ENCODE measurements around the gene LDB3. TPM values are rescaled to one million over a fixed set of nuclear protein-coding genes. Genes with fewer than 3 reads are reported as not detected.

Gene LDB3
- total and polyA plus RNA-seq, 2 of the 4 experiments (the other 2 are of a cell fraction), result 0.36 to 2.6 TPM

DNA sequence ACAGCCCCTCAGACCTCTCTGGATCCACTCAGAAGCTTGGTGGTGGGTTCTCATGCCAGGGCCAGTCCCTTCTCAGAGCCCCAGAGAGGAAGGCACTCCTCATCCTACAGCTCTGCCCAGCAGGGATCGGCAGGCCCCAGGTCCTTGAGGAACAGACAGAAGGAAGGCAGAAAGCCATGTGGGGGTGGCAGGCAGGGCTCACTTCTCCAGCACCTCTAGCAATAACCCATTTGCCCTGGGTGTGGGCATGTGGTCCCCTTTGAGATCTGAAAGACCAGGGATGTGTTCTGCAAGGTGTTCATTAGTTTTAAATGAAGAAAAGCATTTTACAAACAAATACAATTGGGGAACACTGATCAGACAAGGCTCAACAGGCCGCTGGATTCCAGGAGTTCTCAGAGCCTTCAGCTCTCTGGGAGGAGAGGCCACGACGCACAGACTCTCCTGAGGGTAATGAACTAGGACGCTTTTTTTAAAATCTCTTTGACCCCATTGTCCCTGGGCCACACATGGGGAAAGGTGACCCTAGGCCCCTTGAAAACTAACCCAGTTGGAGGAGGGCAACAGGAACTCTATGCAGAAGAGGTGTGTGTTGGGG lies 40.6 kb downstream of the LDB3 start:
- H2BK5ac ChIP-seq (ENCODE audit: low read depth, low read length, poor library complexity, severe bottlenecking), result no peak overlapping the region
- H3K23ac ChIP-seq (ENCODE audit: low read depth, low read length), result no peak overlapping the region
- no peaks in the 10 kb centered on the region for H3K9me3 ChIP-seq (ENCODE audit: control insufficient read depth, insufficient read depth, low read length)
- intact Hi-C loops (cut with micrococcal nuclease), result no loop called here
- H2BK15ac ChIP-seq (ENCODE audit: low read depth, low read length), result no peak overlapping the region
- dilution Hi-C loops (cut with HindIII; ENCODE audit: low sequenced_read_pairs, unreplicated experiment), result no loop called here
- no peak overlapping the region for H2BK20ac ChIP-seq (ENCODE audit: low read depth, low read length)
- no peak overlapping the region for H3K4me2 ChIP-seq (ENCODE audit: low read depth, low read length)
- in situ Hi-C loops (cut with MboI; ENCODE audit: low sequenced_read_pairs), result loop anchor here (5.0 kb wide), 1 partner anchor 188 kb away; no protein-coding TSS in a partner anchor
- DNase-seq (no peak), ATAC-seq (ENCODE audit: low read depth) (no peak)
- no peak overlapping the region for H4K5ac ChIP-seq (ENCODE audit: low read depth, low read length)
- no peak overlapping the region for H4K8ac ChIP-seq (ENCODE audit: low read depth in 2 of 2, low read length in 2 of 2)
- H3K9ac ChIP-seq (ENCODE audit: low read depth, low read length), result no peak overlapping the region
- WGBS, 2 experiments (ENCODE audit: extremely low coverage in 2 of 2, insufficient read length in 1 of 2), result no CpG with 5 or more reads among the region's 5 CpGs
- no peak for TF ChIP-seq BHLHE40 (IDR thresholded peaks at IDR 0.05; ENCODE audit: low read depth, low read length)
- no peak for TF ChIP-seq RAD21 (IDR thresholded peaks at IDR 0.05; ENCODE audit: low read length)
- no peak overlapping the region for H3K27ac ChIP-seq (ENCODE audit: insufficient read depth, low read length)
- H3K36me3 ChIP-seq (ENCODE audit: control insufficient read depth, insufficient read depth, low read length), result no peaks in the 10 kb centered on the region
- H3K9me1 ChIP-seq (ENCODE audit: insufficient read depth, low read length), result peaks cover 3% of the 10 kb centered on the region; the same call in 1 of the 2 replicates
- peaks cover 0 to 10% of the 10 kb centered on the region in 2 experiments; a peak in 2 of 4 replicates for H3K79me1 ChIP-seq (ENCODE audit: low read depth in 1 of 2, low read length in 2 of 2)
- H3K56ac ChIP-seq (ENCODE audit: extremely low read depth, insufficient read depth, low read length), result no peak overlapping the region
- H3K4me3 ChIP-seq (ENCODE audit: insufficient read depth, low read depth, low read length), result no peak overlapping the region
- no peak overlapping the region for H3K18ac ChIP-seq (ENCODE audit: low read depth, low read length)
- no peak overlapping the region for H3K4ac ChIP-seq (ENCODE audit: low read depth, low read length)
- BruUV-seq (replicated peaks), result no TSS peak
- no peak overlapping the region for H2AK9ac ChIP-seq (replicated peaks; ENCODE audit: low read depth, low read length, poor library complexity)
- H2BK120ac ChIP-seq (ENCODE audit: low read depth, low read length), result no peak overlapping the region
- no peaks in the 10 kb centered on the region for H3K27me3 ChIP-seq (ENCODE audit: control insufficient read depth, insufficient read depth, low read length)
- no peak overlapping the region for H4K91ac ChIP-seq (ENCODE audit: insufficient read depth, low read depth, low read length)
- no peaks in the 10 kb centered on the region for H4K20me1 ChIP-seq (ENCODE audit: insufficient read depth, low read length)
- no peak overlapping the region for H2AK5ac ChIP-seq (ENCODE audit: low read depth, low read length)
- peaks cover 10% of the 10 kb centered on the region for H3K4me1 ChIP-seq (ENCODE audit: control insufficient read depth, insufficient read depth, low read length)
- no peak overlapping the region for H3K14ac ChIP-seq (replicated peaks; ENCODE audit: low read depth, low read length)
- ChIA-PET POLR2A (ENCODE audit: unreplicated experiment) (no interaction called here), CTCF (no interaction called here)
- no peak overlapping the region for H2AFZ ChIP-seq (replicated peaks; ENCODE audit: low read length, poor library complexity)

All from IMR-90 (cell line).